M059J (cell line): Measurements from ENCODE around the gene CD276. TPM values are rescaled to one million over a fixed set of nuclear protein-coding genes. Genes with fewer than 3 reads are reported as not detected.
"Not testable (repeated sequence)": the region's sequence is repeated elsewhere in the genome, so short reads cannot be mapped to it uniquely, and the experiment has no call there.

Experiments
- DNase-seq: peaks from one replicate; pipeline ENCODE4 v3.0.0-alpha.2; 2012; ENCODE audit warnings: low read depth
- total RNA-seq: library from RNA; depleted of rRNA; stranded (reverse); fragments of >200 nt; shearing (Covaris generic); gene quantifications from 2 replicates; pipeline ENCODE4 v1.2.3, GENCODE V29; 2014

The CD276 gene
- total RNA-seq, 1 experiment from 2014 or later = 97.0 TPM

GRCh38 chr15:73684581-73685455 is 635 bp downstream of the CD276 start:
- DNase-seq = peak; percentile 62

- no peak for DNase-seq
These were observed 1.8 kb downstream of the CD276 start for GRCh38 chr15:73685981-73686380.

- peak; percentile 90 for DNase-seq
These were observed 2.6 kb downstream of the CD276 start for GRCh38 chr15:73686781-73687256.

GRCh38 chr15:73687351-73687750 is 3.2 kb downstream of the CD276 start:
- no peak for DNase-seq

- no peak for DNase-seq
These were observed 4.3 kb downstream of the CD276 start for GRCh38 chr15:73688455-73688854.

- no peak for DNase-seq
These were observed 7.2 kb downstream of the CD276 start for GRCh38 chr15:73691396-73691795.

- DNase-seq = no peak
These were observed 10.2 kb downstream of the CD276 start for GRCh38 chr15:73694419-73694818.

- no peak for DNase-seq
These were observed 11.8 kb downstream of the CD276 start for GRCh38 chr15:73695773-73696640.

- DNase-seq = no peak
These were observed 12.4 kb downstream of the CD276 start for GRCh38 chr15:73696641-73697001.

GRCh38 chr15:73697033-73697467 is 12.9 kb downstream of the CD276 start:
- DNase-seq = peak; percentile 94

GRCh38 chr15:73699249-73700040 is 15.3 kb downstream of the CD276 start:
- no peak for DNase-seq

- peak; percentile 76 for DNase-seq
These were observed 16.1 kb downstream of the CD276 start for GRCh38 chr15:73700041-73700842.

- not testable (repeated sequence) for DNase-seq
These were observed 18.4 kb downstream of the CD276 start for GRCh38 chr15:73702311-73703239.

GRCh38 chr15:73703601-73704000 is 19.4 kb downstream of the CD276 start:
- not testable (repeated sequence) for DNase-seq

- DNase-seq = not testable (repeated sequence)
These were observed 20.1 kb downstream of the CD276 start for GRCh38 chr15:73704142-73704868.

GRCh38 chr15:73704869-73705645 is 20.9 kb downstream of the CD276 start:
- DNase-seq = peak; percentile 38

GRCh38 chr15:73708691-73709090 is 24.5 kb downstream of the CD276 start:
- DNase-seq = no peak

- DNase-seq = no peak
These were observed 25.1 kb downstream of the CD276 start for GRCh38 chr15:73709241-73709640.
